Tibial nerve (tissue), 4 donors: ENCODE measurements around the gene INTS6L. TPM values are rescaled to one million over a fixed set of nuclear protein-coding genes. Genes with fewer than 3 reads are reported as not detected.

Source experiments
- DNase-seq, 2 donors: peaks; one replicate each; pipeline ENCODE4 v3.0.0-alpha.2; 2019; ENCODE audit warnings: low spot score in 2 of 2
- H3K27ac ChIP-seq, 4 donors: fragments of 200-600 bp; sonication (generic) in 3 of 4; one replicate each; pipeline ENCODE4 v1.5.1; 2017 to 2019; ENCODE audit warnings: mild to moderate bottlenecking in 1 of 4
- H3K27me3 ChIP-seq, 2 donors: fragments of 200-600 bp; sonication (generic) in 1 of 2; one replicate each; pipeline versions ENCODE4 v1.5.1 to v1.6.0; 2017 to 2019
- H3K36me3 ChIP-seq, 3 donors: fragments of 200-600 bp; sonication (generic); one replicate each; pipeline ENCODE4 v1.5.1; 2018 to 2019
- H3K4me1 ChIP-seq, 4 donors: fragments of 200-600 bp; sonication (generic) in 3 of 4; one replicate each; pipeline ENCODE4 v1.5.1; 2017 to 2019
- H3K4me3 ChIP-seq, 4 donors: fragments of 200-600 bp; sonication (generic) in 3 of 4; one replicate each; pipeline ENCODE4 v1.5.1; 2017 to 2019; ENCODE audit warnings: mild to moderate bottlenecking in 1 of 4, moderate library complexity in 1 of 4
- H3K9me3 ChIP-seq, 4 donors: fragments of 200-600 bp; sonication (generic) in 3 of 4; one replicate each; pipeline ENCODE4 v1.5.1; 2017 to 2019
- CTCF ChIP-seq, 5 experiments: fragments of 200-600 bp in 3 of 5; fragments of 450-650 bp in 2 of 5; sonication (generic) in 3 of 5; IDR thresholded peaks; one replicate each; pipeline ENCODE4 v1.5.1; 2016 to 2019; ENCODE audit warnings: antibody characterized with exemption in 5 of 5, mild to moderate bottlenecking in 3 of 5, moderate library complexity in 2 of 5
- EP300 ChIP-seq, 2 donors: sonication (generic); formaldehyde crosslinking; IDR thresholded peaks; one replicate each; pipeline ENCODE4 v1.6.1; 2017; ENCODE audit warnings: antibody characterized with exemption in 2 of 2, mild to moderate bottlenecking in 1 of 2
- POLR2A ChIP-seq, 2 donors: fragments of 450-650 bp; IDR thresholded peaks; one replicate each; pipeline ENCODE4 v1.6.1; 2017; ENCODE audit warnings: antibody characterized with exemption in 2 of 2, mild to moderate bottlenecking in 2 of 2, moderate library complexity in 2 of 2
- WGBS, 2 donors: methylation state at CpG; one replicate each; pipeline ENCODE4 v1.1.5; 2018; 5-methylcytosine and 5-hydroxymethylcytosine counted together
- total RNA-seq, 4 donors: library from RNA; depleted of rRNA; stranded (reverse); fragments of >200 nt; gene quantifications; one replicate each; pipeline ENCODE4 v1.1.0, GENCODE V29; 2016

The INTS6L gene
- total RNA-seq, 4 donors from 2014 or later = 12.1 to 34.3 (median 13.9) TPM

- Histone ChIP-seq H3K9me3 (no peaks in the 10 kb centered on the region), H3K27me3 (no peaks in the 10 kb centered on the region), H3K36me3 (no peaks in the 10 kb centered on the region), H3K4me1 (peaks cover 0 to 4% (median 0%) of the 10 kb centered on the region in 4 donors), H3K27ac (no peak overlapping the region), H3K4me3 (no peak overlapping the region)
- TF ChIP-seq EP300 (IDR thresholded peaks at IDR 0.05) = no peak
- TF ChIP-seq CTCF (IDR thresholded peaks at IDR 0.05) = no peak
- TF ChIP-seq POLR2A (IDR thresholded peaks at IDR 0.05) = no peak
- WGBS, 2 donors = 50 to 55% methylated on average over 1 of the region's 1 CpG
- no peak for DNase-seq
Observed at GRCh38 chrX:135516376-135516775, 4.1 kb upstream of the INTS6L start.

DNA sequence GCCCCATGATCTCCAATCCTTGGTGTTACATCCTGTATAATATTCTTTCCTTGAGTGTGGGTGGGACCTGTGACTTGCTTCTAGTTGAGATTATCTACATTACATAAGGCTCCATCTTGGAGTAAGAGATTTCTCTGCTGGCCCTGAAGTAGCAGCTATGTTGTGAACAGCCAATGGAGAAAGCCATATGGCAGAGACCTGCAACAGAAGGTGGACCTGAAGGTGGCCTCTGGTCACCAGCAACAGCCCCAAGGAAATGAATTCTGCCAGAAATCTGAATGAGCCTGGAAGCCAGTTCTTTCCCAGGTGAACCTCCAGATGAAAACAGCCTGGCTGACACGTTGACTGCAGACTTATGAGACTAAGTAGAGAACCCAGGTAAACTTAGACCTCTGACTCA, 2.3 kb upstream of the INTS6L start:
- no peak for DNase-seq
- Histone ChIP-seq H3K4me1 (peaks cover 0 to 4% (median 0%) of the 10 kb centered on the region in 4 donors), H3K9me3 (no peaks in the 10 kb centered on the region), H3K4me3 (no peak overlapping the region), H3K36me3 (no peaks in the 10 kb centered on the region), H3K27ac (no peak overlapping the region), H3K27me3 (no peaks in the 10 kb centered on the region)
- 55 to 60% methylated on average over 1 of the region's 1 CpG for WGBS, 2 donors
- TF ChIP-seq POLR2A (IDR thresholded peaks at IDR 0.05) (no peak), EP300 (IDR thresholded peaks at IDR 0.05) (no peak), CTCF (IDR thresholded peaks at IDR 0.05) (no peak)

GRCh38 chrX:135520022-135520552, 373 bp upstream of the INTS6L start:
- Histone ChIP-seq H3K27ac (peak overlapping the region; percentile 3 to 98 (median 94)), H3K27me3 (no peaks in the 10 kb centered on the region), H3K9me3 (no peaks in the 10 kb centered on the region), H3K4me3 (peak overlapping the region; percentile 28 to 88 (median 58)), H3K36me3 (no peaks in the 10 kb centered on the region), H3K4me1 (peaks cover 0 to 4% (median 0%) of the 10 kb centered on the region in 4 donors)
- no peak for DNase-seq
- WGBS, 2 donors = 0 to 41% methylated on average over 11 to 12 of the region's 12 CpGs
- TF ChIP-seq CTCF (IDR thresholded peaks at IDR 0.05) (no peak), POLR2A (IDR thresholded peaks at IDR 0.05) (no peak), EP300 (IDR thresholded peaks at IDR 0.05) (no peak)

- H3K27ac ChIP-seq = peak overlapping the region; percentile 64 to 98 (median 94)
- DNase-seq = peak; percentile 56 to 68
- peak in 1 of 2 donors; percentile 79 for TF ChIP-seq EP300 (IDR thresholded peaks at IDR 0.05)
- TF ChIP-seq POLR2A (IDR thresholded peaks at IDR 0.05) = peak in 1 of 2 donors; percentile 59
- no peak for TF ChIP-seq CTCF (IDR thresholded peaks at IDR 0.05)
- H3K9me3 ChIP-seq = no peaks in the 10 kb centered on the region
- 0 to 41% methylated on average over 9 to 73 of the region's 73 CpGs for WGBS, 2 donors
- peaks cover 0 to 4% (median 0%) of the 10 kb centered on the region in 4 donors for H3K4me1 ChIP-seq
- H3K27me3 ChIP-seq = no peaks in the 10 kb centered on the region
- peak overlapping the region; percentile 43 to 88 (median 72) for H3K4me3 ChIP-seq
- H3K36me3 ChIP-seq = no peaks in the 10 kb centered on the region
Observed at GRCh38 chrX:135521405-135522131, 1.1 kb downstream of the INTS6L start.

DNA sequence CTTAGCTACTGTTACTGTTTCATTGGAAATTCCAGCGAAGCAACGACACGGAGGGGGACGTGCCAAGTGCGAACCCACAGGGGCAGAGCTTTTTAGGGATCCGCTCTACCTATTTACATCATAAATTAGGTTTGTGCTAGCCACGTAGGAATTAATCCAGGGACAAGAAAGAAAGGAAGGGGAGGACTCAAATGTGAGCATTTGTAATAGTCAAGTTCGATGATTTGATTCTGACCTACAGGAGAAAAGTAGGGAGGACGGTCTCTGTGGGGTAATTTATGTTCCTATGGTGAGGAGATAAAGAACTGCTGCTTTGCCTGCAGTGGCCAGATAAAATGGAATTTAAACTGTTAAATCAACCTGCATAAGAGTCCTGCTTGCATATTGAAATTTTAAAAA, 1.7 kb downstream of the INTS6L start:
- no peaks in the 10 kb centered on the region for H3K27me3 ChIP-seq
- no peaks in the 10 kb centered on the region for H3K9me3 ChIP-seq
- TF ChIP-seq POLR2A (IDR thresholded peaks at IDR 0.05) = no peak
- TF ChIP-seq EP300 (IDR thresholded peaks at IDR 0.05) = no peak
- no peak for TF ChIP-seq CTCF (IDR thresholded peaks at IDR 0.05)
- H3K4me3 ChIP-seq = peak overlapping the region; percentile 34 to 88 (median 41)
- peak overlapping the region in 3 of 4 donors; percentile 77 to 98 (median 83) for H3K27ac ChIP-seq
- 0 to 35% methylated on average over 6 to 9 of the region's 9 CpGs for WGBS, 2 donors
- H3K4me1 ChIP-seq = peaks cover 0 to 4% (median 0%) of the 10 kb centered on the region in 4 donors
- H3K36me3 ChIP-seq = no peaks in the 10 kb centered on the region
- no peak for DNase-seq
